Measurements from ENCODE around the gene IFNLR1.

The IFNLR1 gene

GRCh38 chr1:24108334-24109165 lies 78.5 kb downstream of the IFNLR1 start:
- Histone ChIP-seq H3K4me3 (ENCODE audit: low read depth, low read length) (no peak overlapping the region), H3K9me3 (no peaks in the 10 kb centered on the region), H3K36me3 (no peaks in the 10 kb centered on the region), H3K4me1 (no peaks in the 10 kb centered on the region), H3K27me3 (no peaks in the 10 kb centered on the region)
- no peak for TF ChIP-seq CTCF (IDR thresholded peaks at IDR 0.05; ENCODE audit: low read depth, low read length)
- no peak for DNase-seq

GRCh38 chr1:24107462-24108138 lies 79.5 kb downstream of the IFNLR1 start:
- no peak for DNase-seq
- H3K36me3 ChIP-seq: no peaks in the 10 kb centered on the region
- no peaks in the 10 kb centered on the region for H3K27me3 ChIP-seq
- no peaks in the 10 kb centered on the region for H3K4me1 ChIP-seq
- no peak for TF ChIP-seq CTCF (IDR thresholded peaks at IDR 0.05; ENCODE audit: low read depth, low read length)
- no peaks in the 10 kb centered on the region for H3K9me3 ChIP-seq
- H3K4me3 ChIP-seq (ENCODE audit: low read depth, low read length): no peak overlapping the region

DNA sequence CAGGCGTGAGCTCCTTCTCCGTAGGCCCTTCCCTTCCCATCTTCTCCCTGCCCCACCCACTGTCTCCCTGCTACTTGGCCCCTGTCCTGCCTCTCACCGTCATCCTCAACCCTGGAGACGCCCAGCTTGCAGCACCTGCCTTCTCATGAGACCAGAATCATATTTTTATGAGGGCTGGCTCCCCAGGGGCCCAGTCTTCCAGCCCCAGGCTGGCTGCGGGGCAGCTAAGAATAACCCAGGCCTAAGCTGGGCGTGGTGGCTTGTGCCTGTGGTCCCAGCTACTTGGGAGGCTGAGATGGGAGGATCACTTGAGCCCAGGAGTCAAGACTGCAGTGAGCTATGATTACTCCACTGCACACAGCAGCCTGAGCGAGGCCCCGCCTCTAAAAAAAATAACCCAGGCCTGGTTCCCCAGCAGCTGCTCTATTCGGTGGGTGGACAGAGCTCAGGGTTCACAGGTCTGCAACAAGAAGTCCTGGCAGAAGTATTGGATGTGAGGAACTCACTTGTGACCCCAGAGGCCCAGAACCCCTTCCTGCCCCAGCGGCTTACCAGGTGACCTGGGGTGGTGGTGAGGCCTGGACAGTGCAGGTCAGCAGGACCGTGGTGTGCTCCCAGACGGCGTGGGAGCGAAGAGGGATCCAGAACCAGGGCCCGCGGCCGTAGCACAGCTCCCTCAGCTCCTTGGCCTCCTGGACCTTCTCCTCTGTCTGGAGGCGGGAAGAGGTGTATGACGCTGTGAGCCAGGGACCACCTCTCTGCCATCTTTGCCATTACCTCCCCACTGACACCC lies 81.5 kb downstream of the IFNLR1 start:
- Histone ChIP-seq H3K9me3 (no peaks in the 10 kb centered on the region), H3K4me3 (ENCODE audit: low read depth, low read length) (no peak overlapping the region), H3K36me3 (no peaks in the 10 kb centered on the region), H3K4me1 (no peaks in the 10 kb centered on the region), H3K27me3 (no peaks in the 10 kb centered on the region)
- no peak for TF ChIP-seq CTCF (IDR thresholded peaks at IDR 0.05; ENCODE audit: low read depth, low read length)
- DNase-seq: no peak

- no peaks in the 10 kb centered on the region for H3K4me1 ChIP-seq
- no peak overlapping the region for H3K4me3 ChIP-seq (ENCODE audit: low read depth, low read length)
- H3K9me3 ChIP-seq: no peaks in the 10 kb centered on the region
- DNase-seq: no peak
- H3K36me3 ChIP-seq: no peaks in the 10 kb centered on the region
- no peak for TF ChIP-seq CTCF (IDR thresholded peaks at IDR 0.05; ENCODE audit: low read depth, low read length)
- no peaks in the 10 kb centered on the region for H3K27me3 ChIP-seq
These were observed 82.2 kb downstream of the IFNLR1 start for GRCh38 chr1:24104854-24105253.
